ENCODE data around the gene CDIP1. TPM values are rescaled to one million over a fixed set of nuclear protein-coding genes. Genes with fewer than 3 reads are reported as not detected.

The CDIP1 gene
- total and polyA plus RNA-seq, 10 of the 15 experiments (the other 5 are each of a cell fraction or from before 2014, with no cell fraction given), result 6.1 to 32.4 (median 13.6) TPM

DNA sequence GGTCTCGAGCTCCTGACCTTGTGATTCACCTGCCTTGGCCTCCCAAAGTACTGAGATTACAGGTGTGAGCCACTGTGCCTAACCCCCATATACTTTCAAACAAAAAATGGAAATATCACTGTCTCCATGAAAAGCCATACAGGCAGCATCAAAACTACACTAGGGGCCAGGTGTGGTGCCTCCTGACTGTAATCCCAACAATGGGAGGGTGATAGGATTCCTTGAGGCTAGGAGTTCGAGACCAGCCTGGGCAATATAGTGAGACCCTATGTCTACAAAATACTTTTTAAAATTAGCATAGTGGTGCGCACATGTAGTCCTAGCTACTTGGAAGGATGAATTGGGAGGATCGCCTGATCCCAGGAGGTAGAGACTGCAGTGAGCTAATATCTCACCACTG, 46.7 kb downstream of the CDIP1 start:
- SMC1A ChIA-PET (ENCODE audit: uncharacterized antibody, unreplicated experiment), result no interaction called here
- Histone ChIP-seq H3K27ac (ENCODE audit: control insufficient read depth, insufficient read depth) (no peak overlapping the region), H3K27me3 (replicated peaks in 1 of 2; ENCODE audit: control insufficient read depth in 2 of 2, insufficient read depth in 2 of 2, low read length in 1 of 2) (no peaks in the 10 kb centered on the region), H3K4me2 (ENCODE audit: control insufficient read depth, insufficient read depth) (no peak overlapping the region), H3K4me3 (no peak overlapping the region), H3K4me1 (ENCODE audit: control insufficient read depth, insufficient read depth, low read length) (no peaks in the 10 kb centered on the region), H3K79me2 (ENCODE audit: control insufficient read depth, insufficient read depth, low read length) (no peaks in the 10 kb centered on the region; the same call in 1 of the 2 replicates), H2AFZ (ENCODE audit: control insufficient read depth, low read depth, low read length) (no peak overlapping the region), H3K9ac (ENCODE audit: control insufficient read depth, insufficient read depth, low read length) (no peak overlapping the region), H3K36me3 (ENCODE audit: control insufficient read depth in 2 of 2, insufficient read depth in 2 of 2, low read length in 1 of 2) (peaks cover 2 to 4% of the 10 kb centered on the region in 2 experiments), H3K9me3 (replicated peaks; ENCODE audit: control insufficient read depth, insufficient read depth, low read length) (no peaks in the 10 kb centered on the region), H4K20me1 (ENCODE audit: control insufficient read depth, insufficient read depth) (no peaks in the 10 kb centered on the region)
- intact Hi-C loops (cut with micrococcal nuclease; ENCODE audit: unreplicated experiment) (no loop called here), in situ Hi-C loops (cut with MboI) (no loop called here)
- POLR2A ChIA-PET, result interaction anchor here (0.6 kb wide), 1 partner anchor 12 kb away, joined by 3 read pairs; no protein-coding TSS in a partner anchor
- TF ChIP-seq SMC3 (IDR thresholded peaks at IDR 0.05; ENCODE audit: borderline replicate concordance, low read length), result no peak
- no peak for TF ChIP-seq ZNF217 (IDR thresholded peaks at IDR 0.05)
- TF ChIP-seq ZNF384 (IDR thresholded peaks at IDR 0.05; ENCODE audit: borderline replicate concordance, low read depth, low read length), result no peak
- no peak for TF ChIP-seq ESRRA (IDR thresholded peaks at IDR 0.05; ENCODE audit: low read length)
- no peak for TF ChIP-seq RCOR1 (conservative IDR thresholded peaks at IDR 0.05; ENCODE audit: low read depth, low read length)
- TF ChIP-seq, protein P1, sequence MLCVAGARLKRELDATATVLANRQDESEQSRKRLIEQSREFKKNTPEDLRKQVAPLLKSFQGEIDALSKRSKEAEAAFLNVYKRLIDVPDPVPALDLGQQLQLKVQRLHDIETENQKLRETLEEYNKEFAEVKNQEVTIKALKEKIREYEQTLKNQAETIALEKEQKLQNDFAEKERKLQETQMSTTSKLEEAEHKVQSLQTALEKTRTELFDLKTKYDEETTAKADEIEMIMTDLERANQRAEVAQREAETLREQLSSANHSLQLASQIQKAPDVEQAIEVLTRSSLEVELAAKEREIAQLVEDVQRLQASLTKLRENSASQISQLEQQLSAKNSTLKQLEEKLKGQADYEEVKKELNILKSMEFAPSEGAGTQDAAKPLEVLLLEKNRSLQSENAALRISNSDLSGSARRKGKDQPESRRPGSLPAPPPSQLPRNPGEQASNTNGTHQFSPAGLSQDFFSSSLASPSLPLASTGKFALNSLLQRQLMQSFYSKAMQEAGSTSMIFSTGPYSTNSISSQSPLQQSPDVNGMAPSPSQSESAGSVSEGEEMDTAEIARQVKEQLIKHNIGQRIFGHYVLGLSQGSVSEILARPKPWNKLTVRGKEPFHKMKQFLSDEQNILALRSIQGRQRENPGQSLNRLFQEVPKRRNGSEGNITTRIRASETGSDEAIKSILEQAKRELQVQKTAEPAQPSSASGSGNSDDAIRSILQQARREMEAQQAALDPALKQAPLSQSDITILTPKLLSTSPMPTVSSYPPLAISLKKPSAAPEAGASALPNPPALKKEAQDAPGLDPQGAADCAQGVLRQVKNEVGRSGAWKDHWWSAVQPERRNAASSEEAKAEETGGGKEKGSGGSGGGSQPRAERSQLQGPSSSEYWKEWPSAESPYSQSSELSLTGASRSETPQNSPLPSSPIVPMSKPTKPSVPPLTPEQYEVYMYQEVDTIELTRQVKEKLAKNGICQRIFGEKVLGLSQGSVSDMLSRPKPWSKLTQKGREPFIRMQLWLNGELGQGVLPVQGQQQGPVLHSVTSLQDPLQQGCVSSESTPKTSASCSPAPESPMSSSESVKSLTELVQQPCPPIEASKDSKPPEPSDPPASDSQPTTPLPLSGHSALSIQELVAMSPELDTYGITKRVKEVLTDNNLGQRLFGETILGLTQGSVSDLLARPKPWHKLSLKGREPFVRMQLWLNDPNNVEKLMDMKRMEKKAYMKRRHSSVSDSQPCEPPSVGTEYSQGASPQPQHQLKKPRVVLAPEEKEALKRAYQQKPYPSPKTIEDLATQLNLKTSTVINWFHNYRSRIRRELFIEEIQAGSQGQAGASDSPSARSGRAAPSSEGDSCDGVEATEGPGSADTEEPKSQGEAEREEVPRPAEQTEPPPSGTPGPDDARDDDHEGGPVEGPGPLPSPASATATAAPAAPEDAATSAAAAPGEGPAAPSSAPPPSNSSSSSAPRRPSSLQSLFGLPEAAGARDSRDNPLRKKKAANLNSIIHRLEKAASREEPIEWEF (IDR thresholded peaks at IDR 0.05; ENCODE audit: insufficient replicate concordance, low read depth, low read length), result no peak
- WGBS (ENCODE audit: insufficient coverage, insufficient replicate concordance, low lambda C conversion rate, missing lambda C conversion rate), result 88% methylated on average over 4 of the region's 4 CpGs
- no peak for FAIRE-seq
- no peak for ATAC-seq
- no peak for DNase-seq (ENCODE audit: low read depth, low spot score)
- RAD21 ChIA-PET (ENCODE audit: unreplicated experiment), result no interaction called here
- BruUV-seq (replicated peaks), result no TSS peak
- CTCF ChIA-PET, result no interaction called here

Measured in GM12878 (cell line).